SK-N-SH (cell line): ENCODE measurements around the gene CKMT2. TPM values are rescaled to one million over a fixed set of nuclear protein-coding genes. Genes with fewer than 3 reads are reported as not detected.

Experiments
- CTCF ChIA-PET: fragments of 300-600, 350-600 bp; formaldehyde crosslinking; extraction: SDS; loops from one replicate; lab custom pipeline; 2021; lab: Yijun Ruan, JAX
- POLR2A ChIA-PET: fragments of 350-600 bp; sonication (Branson Sonifier 250); formaldehyde crosslinking; extraction: SDS; loops from one replicate; lab custom pipeline; 2020; ENCODE audit warnings: antibody characterized with exemption, inconsistent platforms; lab: Yijun Ruan, JAX
- DNase-seq: peaks from one replicate; pipeline ENCODE4 v3.0.0; 2012
- H2AFZ ChIP-seq: fragments of 200-600 bp; sonication (generic); 2 replicates; pipeline ENCODE4 v1.8.1; 2016; ENCODE audit warnings: antibody characterized with exemption, mild to moderate bottlenecking, low read depth
- H3F3A ChIP-seq: fragments of 200-600 bp; sonication (generic); replicated peaks from 2 replicates; pipeline ENCODE3; 2016; ENCODE audit warnings: antibody characterized with exemption, mild to moderate bottlenecking; ENCODE audit not compliant: insufficient read depth
- H3K27ac ChIP-seq, 2 experiments: fragments of 200-500 bp in 1 of 2; fragments of 200-600 bp in 1 of 2; sonication (Bioruptor generic) in 1 of 2; sonication (generic), shearing (Covaris generic) in 1 of 2; 2 replicates each; pipeline versions ENCODE4 v1.5.1 to v1.6.1; 2014 to 2016; ENCODE audit warnings: low read depth in 2 of 2, inconsistent platforms in 1 of 2, low read length in 1 of 2, mild to moderate bottlenecking in 1 of 2, mixed read lengths in 1 of 2
- H3K27me3 ChIP-seq: fragments of 200-600 bp; sonication (generic), shearing (Covaris generic); 2 replicates; pipeline ENCODE4 v1.6.1; 2016; ENCODE audit warnings: mixed run types; ENCODE audit not compliant: insufficient read depth
- H3K36me3 ChIP-seq, 2 experiments: fragments of 200-500 bp in 1 of 2; fragments of 200-600 bp in 1 of 2; sonication (Bioruptor generic) in 1 of 2; sonication (generic) in 1 of 2; replicated peaks in 1 of 2; 2 replicates each; pipeline versions ENCODE3 to v1.5.1; 2014 to 2016; ENCODE audit warnings: low read length in 1 of 2, mild to moderate bottlenecking in 1 of 2; ENCODE audit not compliant: insufficient read depth in 2 of 2, control insufficient read depth in 1 of 2
- H3K4me1 ChIP-seq, 2 experiments: fragments of 200-500 bp in 1 of 2; fragments of 200-600 bp in 1 of 2; sonication (Bioruptor generic) in 1 of 2; sonication (generic), shearing (Covaris generic) in 1 of 2; 2 replicates each; pipeline versions ENCODE4 v1.5.1 to v1.6.1; 2014 to 2016; ENCODE audit warnings: low read depth in 1 of 2, low read length in 1 of 2, mixed run types in 1 of 2; ENCODE audit not compliant: insufficient read depth in 2 of 2, control insufficient read depth in 1 of 2
- H3K4me2 ChIP-seq: fragments of 200-600 bp; sonication (generic), shearing (Covaris generic); 2 replicates; pipeline ENCODE4 v1.6.1; 2017; ENCODE audit warnings: mixed run types
- H3K4me3 ChIP-seq, 2 experiments: fragments of 200-500 bp in 1 of 2; fragments of 200-600 bp in 1 of 2; sonication (Bioruptor generic) in 1 of 2; sonication (generic), shearing (Covaris generic) in 1 of 2; 2 replicates each; pipeline versions ENCODE4 v1.5.1 to v1.8.1; 2014 to 2016; ENCODE audit warnings: low read depth in 2 of 2, inconsistent platforms in 1 of 2, low read length in 1 of 2, mild to moderate bottlenecking in 1 of 2, mixed read lengths in 1 of 2, moderate library complexity in 1 of 2
- H3K79me2 ChIP-seq: fragments of 200-600 bp; sonication (generic); 2 replicates; pipeline ENCODE4 v1.8.1; 2017; ENCODE audit warnings: mild to moderate bottlenecking; ENCODE audit not compliant: insufficient read depth
- H3K9ac ChIP-seq: fragments of 200-600 bp; sonication (generic); 2 replicates; pipeline ENCODE4 v1.6.1; 2017; ENCODE audit warnings: mixed run types
- H3K9me2 ChIP-seq: fragments of 200-600 bp; sonication (generic); 2 replicates; pipeline ENCODE4 v1.6.1; 2017; ENCODE audit warnings: mixed run types
- H3K9me3 ChIP-seq: fragments of 200-600 bp; sonication (generic); 2 replicates; pipeline ENCODE4 v1.6.1; 2017; ENCODE audit warnings: mixed run types, mild to moderate bottlenecking, moderate library complexity
- H4K20me1 ChIP-seq: fragments of 200-600 bp; sonication (generic); 2 replicates; pipeline ENCODE4 v1.6.1; 2017; ENCODE audit warnings: mild to moderate bottlenecking, mixed run types; ENCODE audit not compliant: insufficient read depth
- ELF1 ChIP-seq: IDR thresholded peaks from 2 replicates; pipeline ENCODE4 v1.4.0; 2012
- EP300 ChIP-seq, 2 experiments: IDR thresholded peaks; 2 replicates each; pipeline versions ENCODE4 v1.4.0 to v1.6.1; 2012; ENCODE audit warnings: borderline replicate concordance in 1 of 2, low read depth in 1 of 2, low read length in 1 of 2
- EZH2phosphoT487 ChIP-seq: fragments of 200-600 bp; sonication (generic); IDR thresholded peaks from 2 replicates; pipeline ENCODE4 v1.6.1; 2017; ENCODE audit warnings: low read depth, mixed run types, mild to moderate bottlenecking, antibody characterized with exemption, moderate library complexity, borderline replicate concordance
- FOSL2 ChIP-seq: IDR thresholded peaks from 2 replicates; pipeline ENCODE4 v1.4.0; 2012; ENCODE audit warnings: low read depth, mild to moderate bottlenecking, moderate library complexity, borderline replicate concordance
- FOXJ3 ChIP-seq: sonication (generic); formaldehyde crosslinking; IDR thresholded peaks from 2 replicates; pipeline ENCODE4 v1.5.1; 2020; ENCODE audit warnings: mild to moderate bottlenecking, missing genetic modification reagents
- FOXM1 ChIP-seq: IDR thresholded peaks from 2 replicates; pipeline ENCODE4 v1.4.0; 2012; ENCODE audit warnings: low read depth, mild to moderate bottlenecking
- GATA2 ChIP-seq: sonication (generic); formaldehyde crosslinking; IDR thresholded peaks from 2 replicates; pipeline ENCODE4 v1.5.0; 2020; ENCODE audit warnings: mild to moderate bottlenecking, missing genetic modification reagents
- MEF2A ChIP-seq: IDR thresholded peaks from 2 replicates; pipeline ENCODE4 v1.4.0; 2012; ENCODE audit warnings: low read depth, borderline replicate concordance
- MXI1 ChIP-seq: IDR thresholded peaks from 2 replicates; pipeline ENCODE4 v1.6.1; 2012; ENCODE audit warnings: mild to moderate bottlenecking, low read depth, low read length, improper control_type of control experiment
- NFIC ChIP-seq: IDR thresholded peaks from 2 replicates; pipeline ENCODE4 v1.4.0; 2012; ENCODE audit warnings: borderline replicate concordance
- NRF1 ChIP-seq: IDR thresholded peaks from 2 replicates; pipeline ENCODE4 v1.6.1; 2012; ENCODE audit warnings: low read depth, mild to moderate bottlenecking, low read length
- RAD21 ChIP-seq: IDR thresholded peaks from 2 replicates; pipeline ENCODE4 v1.6.1; 2012; ENCODE audit warnings: mild to moderate bottlenecking, low read length
- RCOR1 ChIP-seq: fragments of 150-350 bp; IDR thresholded peaks from 2 replicates; pipeline ENCODE4 v1.6.1; 2017; ENCODE audit warnings: antibody characterized with exemption, low read length
- RFX5 ChIP-seq: IDR thresholded peaks from 2 replicates; pipeline ENCODE4 v1.6.1; 2012; ENCODE audit warnings: mild to moderate bottlenecking, improper control_type of control experiment, low read length
- RXRA ChIP-seq: IDR thresholded peaks from 2 replicates; pipeline ENCODE4 v1.4.0; 2012; ENCODE audit warnings: low read depth, mild to moderate bottlenecking, borderline replicate concordance
- SIN3A ChIP-seq: IDR thresholded peaks from 2 replicates; pipeline ENCODE4 v1.6.1; 2012; ENCODE audit warnings: low read depth, mild to moderate bottlenecking, low read length, moderate library complexity, borderline replicate concordance
- TAF1 ChIP-seq: IDR thresholded peaks from 2 replicates; pipeline ENCODE4 v1.6.1; 2012; ENCODE audit warnings: low read depth, mild to moderate bottlenecking, low read length, moderate library complexity, borderline replicate concordance
- TCF12 ChIP-seq: IDR thresholded peaks from 2 replicates; pipeline ENCODE4 v1.4.0; 2012
- YY1 ChIP-seq: IDR thresholded peaks from 2 replicates; pipeline ENCODE4 v1.4.0; 2012; ENCODE audit warnings: low read depth, mild to moderate bottlenecking
- WGBS: methylation state at CpG from one replicate; pipeline ENCODE4 v1.1.6; 2017; ENCODE audit warnings: low lambda C conversion rate; 5-methylcytosine and 5-hydroxymethylcytosine counted together
- polyA plus RNA-seq, 3 experiments: library from polyadenylated mRNA; depleted of rRNA; stranded (reverse); fragments of >200 nt; gene quantifications; 2 replicates each; pipeline ENCODE4 v1.2.3, GENCODE V29; 2012
- TF ChIP-seq, protein P1 (sequence below): fragments of 150-350 bp; IDR thresholded peaks from 2 replicates; pipeline ENCODE4 v1.6.1; 2016; ENCODE audit warnings: mild to moderate bottlenecking, low read depth, low read length
- TF ChIP-seq, protein P2 (sequence below): IDR thresholded peaks from 2 replicates; pipeline ENCODE4 v1.6.1; 2012; ENCODE audit warnings: mild to moderate bottlenecking, low read depth, low read length, moderate library complexity

The CKMT2 gene
- polyA plus RNA-seq, 1 of the 3 experiments (the other 2 are of a cell fraction): not detected

DNA sequence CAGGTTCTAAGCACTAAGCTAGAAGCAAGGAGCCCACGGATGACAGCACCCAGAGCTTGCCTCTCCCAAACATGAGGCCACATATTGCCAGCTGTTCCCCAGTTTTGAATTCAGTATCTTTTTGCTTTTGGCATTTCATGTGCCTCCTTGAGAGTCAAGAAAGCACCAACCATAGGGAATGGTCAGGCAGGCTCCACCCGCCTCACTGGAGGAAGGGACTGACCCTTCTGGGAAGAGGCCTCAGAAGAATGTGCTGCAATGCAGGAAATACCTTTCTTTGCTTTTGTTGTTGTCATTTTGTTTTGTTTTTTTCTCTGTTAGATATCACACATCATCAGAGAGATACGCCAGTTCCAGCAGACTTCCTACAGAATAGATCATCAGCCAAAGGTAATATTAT, 13.7 kb upstream of the CKMT2 start:
- Histone ChIP-seq H3K79me2 (no peaks in the 10 kb centered on the region), H3F3A (no peaks in the 10 kb centered on the region), H3K27me3 (no peaks in the 10 kb centered on the region), H3K36me3 (no peaks in the 10 kb centered on the region), H3K9me3 (no peaks in the 10 kb centered on the region), H3K27ac (no peak overlapping the region), H3K9ac (no peak overlapping the region), H4K20me1 (no peaks in the 10 kb centered on the region), H2AFZ (no peak overlapping the region)
- 81% methylated on average over 2 of the region's 3 CpGs for WGBS
- no peak for DNase-seq
- TF ChIP-seq MEF2A (no peak), EZH2phosphoT487 (no peak), ELF1 (no peak), RFX5 (no peak), TCF12 (no peak), GATA2 (CRISPR knock-in tag) (no peak), TAF1 (no peak)
- TF ChIP-seq, all 33 proteins: peak for 0
- no peak overlapping the region for H3K4me2 ChIP-seq
- no peak overlapping the region for H3K4me3 ChIP-seq
- POLR2A ChIA-PET: no interaction called here
- H3K9me2 ChIP-seq: no peaks in the 10 kb centered on the region; the same call in 1 of the 2 replicates
- H3K4me1 ChIP-seq: no peaks in the 10 kb centered on the region
- CTCF ChIA-PET: no interaction called here

DNA sequence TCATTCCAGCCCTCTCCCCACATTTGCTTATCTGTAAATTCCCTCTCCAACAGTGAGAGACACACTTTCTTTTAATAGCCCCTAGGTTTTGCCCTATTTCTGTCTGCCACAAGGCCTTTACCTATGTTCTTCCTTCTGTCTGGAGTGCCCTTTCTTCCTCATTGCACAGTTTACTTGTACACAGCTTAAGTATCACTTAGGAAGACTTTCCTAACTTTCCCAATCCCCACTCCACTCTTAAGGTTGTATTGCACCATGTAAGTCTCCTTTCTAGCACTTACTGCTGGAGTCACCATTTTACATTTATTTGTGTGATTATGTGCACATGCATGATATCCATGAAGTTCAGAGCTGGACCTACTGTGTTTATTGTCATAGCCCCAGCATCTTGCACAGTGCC, 10.8 kb upstream of the CKMT2 start:
- Histone ChIP-seq H3K27ac (no peak overlapping the region), H4K20me1 (no peaks in the 10 kb centered on the region), H3K27me3 (no peaks in the 10 kb centered on the region), H3K9ac (no peak overlapping the region), H3K4me3 (no peak overlapping the region), H3F3A (no peaks in the 10 kb centered on the region), H3K4me2 (no peak overlapping the region), H3K79me2 (no peaks in the 10 kb centered on the region), H3K4me1 (no peaks in the 10 kb centered on the region), H3K9me2 (no peaks in the 10 kb centered on the region; the same call in 1 of the 2 replicates), H2AFZ (no peak overlapping the region), H3K9me3 (no peaks in the 10 kb centered on the region), H3K36me3 (no peaks in the 10 kb centered on the region)
- ChIA-PET POLR2A (interaction anchor here (0.6 kb wide), 1 partner anchor 496 kb away, joined by 3 read pairs; no protein-coding TSS in a partner anchor), CTCF (no interaction called here)
- no peak for TF ChIP-seq FOXM1
- TF ChIP-seq, protein P1, sequence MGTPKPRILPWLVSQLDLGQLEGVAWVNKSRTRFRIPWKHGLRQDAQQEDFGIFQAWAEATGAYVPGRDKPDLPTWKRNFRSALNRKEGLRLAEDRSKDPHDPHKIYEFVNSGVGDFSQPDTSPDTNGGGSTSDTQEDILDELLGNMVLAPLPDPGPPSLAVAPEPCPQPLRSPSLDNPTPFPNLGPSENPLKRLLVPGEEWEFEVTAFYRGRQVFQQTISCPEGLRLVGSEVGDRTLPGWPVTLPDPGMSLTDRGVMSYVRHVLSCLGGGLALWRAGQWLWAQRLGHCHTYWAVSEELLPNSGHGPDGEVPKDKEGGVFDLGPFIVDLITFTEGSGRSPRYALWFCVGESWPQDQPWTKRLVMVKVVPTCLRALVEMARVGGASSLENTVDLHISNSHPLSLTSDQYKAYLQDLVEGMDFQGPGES: no peak
- no peak for TF ChIP-seq FOSL2
- TF ChIP-seq FOXJ3 (CRISPR knock-in tag): no peak
- no peak for TF ChIP-seq MEF2A
- no peak for TF ChIP-seq EP300 (IDR thresholded peaks at IDR 0.05; ENCODE audit: borderline replicate concordance in 1 of 2, low read depth in 1 of 2, low read length in 1 of 2)
- no peak for TF ChIP-seq NRF1
- TF ChIP-seq YY1: no peak
- TF ChIP-seq TAF1: no peak
- TF ChIP-seq RCOR1: no peak
- TF ChIP-seq ELF1: no peak
- no peak for TF ChIP-seq GATA2 (CRISPR knock-in tag)
- no peak for TF ChIP-seq MXI1
- no peak for TF ChIP-seq SIN3A
- no peak for TF ChIP-seq NFIC
- no peak for TF ChIP-seq RAD21
- TF ChIP-seq RXRA: no peak
- TF ChIP-seq, protein P2, sequence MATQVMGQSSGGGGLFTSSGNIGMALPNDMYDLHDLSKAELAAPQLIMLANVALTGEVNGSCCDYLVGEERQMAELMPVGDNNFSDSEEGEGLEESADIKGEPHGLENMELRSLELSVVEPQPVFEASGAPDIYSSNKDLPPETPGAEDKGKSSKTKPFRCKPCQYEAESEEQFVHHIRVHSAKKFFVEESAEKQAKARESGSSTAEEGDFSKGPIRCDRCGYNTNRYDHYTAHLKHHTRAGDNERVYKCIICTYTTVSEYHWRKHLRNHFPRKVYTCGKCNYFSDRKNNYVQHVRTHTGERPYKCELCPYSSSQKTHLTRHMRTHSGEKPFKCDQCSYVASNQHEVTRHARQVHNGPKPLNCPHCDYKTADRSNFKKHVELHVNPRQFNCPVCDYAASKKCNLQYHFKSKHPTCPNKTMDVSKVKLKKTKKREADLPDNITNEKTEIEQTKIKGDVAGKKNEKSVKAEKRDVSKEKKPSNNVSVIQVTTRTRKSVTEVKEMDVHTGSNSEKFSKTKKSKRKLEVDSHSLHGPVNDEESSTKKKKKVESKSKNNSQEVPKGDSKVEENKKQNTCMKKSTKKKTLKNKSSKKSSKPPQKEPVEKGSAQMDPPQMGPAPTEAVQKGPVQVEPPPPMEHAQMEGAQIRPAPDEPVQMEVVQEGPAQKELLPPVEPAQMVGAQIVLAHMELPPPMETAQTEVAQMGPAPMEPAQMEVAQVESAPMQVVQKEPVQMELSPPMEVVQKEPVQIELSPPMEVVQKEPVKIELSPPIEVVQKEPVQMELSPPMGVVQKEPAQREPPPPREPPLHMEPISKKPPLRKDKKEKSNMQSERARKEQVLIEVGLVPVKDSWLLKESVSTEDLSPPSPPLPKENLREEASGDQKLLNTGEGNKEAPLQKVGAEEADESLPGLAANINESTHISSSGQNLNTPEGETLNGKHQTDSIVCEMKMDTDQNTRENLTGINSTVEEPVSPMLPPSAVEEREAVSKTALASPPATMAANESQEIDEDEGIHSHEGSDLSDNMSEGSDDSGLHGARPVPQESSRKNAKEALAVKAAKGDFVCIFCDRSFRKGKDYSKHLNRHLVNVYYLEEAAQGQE: no peak
- no peak for DNase-seq
